Renal cortical epithelial cell (primary cell): ENCODE data around the gene DDX10. TPM values are rescaled to one million over a fixed set of nuclear protein-coding genes. Genes with fewer than 3 reads are reported as not detected.

Experiments
- DNase-seq: peaks from one replicate; pipeline ENCODE4 v3.0.0-alpha.2; 2011; ENCODE audit warnings: low read depth
- total RNA-seq: library from RNA; depleted of rRNA; stranded (reverse); fragments of >200 nt; gene quantifications from 2 replicates; pipeline ENCODE4 v1.2.3, GENCODE V29; 2014

DDX10 gene
- total RNA-seq, 1 donor from 2014 or later, result 29.4 TPM

- DNase-seq, result no peak
Measured at GRCh38 chr11:108871867-108872266, 207.0 kb downstream of the DDX10 start.

DNA sequence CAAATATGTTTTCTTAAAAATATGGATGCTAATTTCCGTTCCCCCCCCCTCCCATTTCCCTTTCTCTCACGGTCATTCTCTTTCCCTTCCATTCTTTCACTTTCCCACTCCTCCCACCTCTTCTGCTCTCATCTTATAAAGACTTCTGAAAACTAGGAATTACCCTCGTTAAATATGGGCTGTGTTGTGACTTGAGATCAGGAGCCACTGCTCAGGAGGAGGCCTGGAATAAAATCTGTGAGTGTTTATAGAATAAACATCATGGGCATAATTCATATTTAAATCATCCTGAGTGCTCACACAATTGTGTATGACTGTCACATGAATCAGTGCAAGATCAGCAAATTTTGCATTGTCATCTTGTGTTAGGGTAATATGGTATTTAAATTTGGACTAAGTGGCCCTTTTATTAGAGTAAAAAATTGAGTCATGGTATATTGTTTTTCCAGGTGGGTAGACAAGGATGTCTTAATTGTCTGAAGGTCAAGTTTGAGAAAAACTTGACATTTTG, 208.0 kb downstream of the DDX10 start:
- no peak for DNase-seq

DNA sequence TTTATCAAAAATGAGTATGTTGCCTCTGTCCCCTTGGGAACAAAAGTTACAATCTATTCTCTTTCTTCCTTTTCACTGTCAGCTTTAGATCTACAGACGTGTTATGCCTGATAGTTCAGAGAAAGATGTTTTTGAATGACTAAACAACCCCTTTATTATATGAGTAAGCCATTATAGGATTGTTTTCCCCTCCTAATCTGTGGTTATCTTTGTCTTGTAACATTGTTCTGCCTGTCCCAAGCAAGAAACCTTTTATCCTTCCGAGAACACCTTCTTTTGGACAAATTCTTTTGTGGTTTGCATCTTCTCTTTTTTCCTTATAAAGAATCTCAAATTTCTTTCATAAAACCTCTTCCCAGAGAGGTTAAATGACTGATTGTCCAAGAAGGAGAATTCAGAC, 208.4 kb downstream of the DDX10 start:
- DNase-seq, result no peak

GRCh38 chr11:108873941-108874340, 209.1 kb downstream of the DDX10 start:
- no peak for DNase-seq

DNA sequence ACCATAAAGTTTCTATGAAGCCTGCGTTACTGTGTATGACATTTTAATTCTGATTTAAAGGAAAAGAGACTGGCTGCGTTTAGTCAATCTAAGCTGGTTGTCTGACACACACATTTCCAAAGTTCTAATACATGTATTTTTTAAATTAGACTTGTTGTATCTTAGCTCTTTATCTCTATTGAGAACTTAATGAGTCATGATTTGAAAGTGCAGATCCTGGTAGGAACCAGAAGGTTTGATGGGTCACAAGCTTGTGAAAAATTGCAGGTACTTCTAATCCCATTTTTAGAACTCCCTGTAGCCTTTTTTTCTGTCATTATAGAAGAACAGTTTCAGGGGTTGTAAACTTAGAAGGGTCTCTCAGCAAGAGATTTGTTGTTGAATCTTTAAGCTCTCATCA, 210.3 kb downstream of the DDX10 start:
- no peak for DNase-seq

DNA sequence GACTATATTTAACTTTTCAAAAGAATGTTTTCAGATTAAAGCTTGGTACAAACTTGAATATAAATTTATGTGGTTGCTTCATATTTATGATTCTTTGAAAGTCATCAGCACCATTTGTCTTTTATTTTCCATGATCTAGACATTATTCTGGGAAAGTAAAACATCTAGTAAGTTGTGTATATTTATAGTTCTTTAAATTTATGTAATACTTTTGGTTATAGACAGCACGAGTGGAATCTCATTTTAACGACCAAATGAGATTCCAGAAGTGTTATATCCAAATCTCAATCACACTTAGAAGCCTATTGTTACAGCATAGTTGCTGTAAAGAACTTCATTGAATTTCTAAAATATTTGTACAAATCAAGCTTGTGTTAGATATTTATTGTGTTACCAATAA, 212.3 kb downstream of the DDX10 start:
- DNase-seq, result no peak

- no peak for DNase-seq
Measured at GRCh38 chr11:108880510-108880909, 215.6 kb downstream of the DDX10 start.

GRCh38 chr11:108881131-108881530, 216.3 kb downstream of the DDX10 start:
- no peak for DNase-seq

- DNase-seq, result no peak
Measured at GRCh38 chr11:108882211-108882831, 217.5 kb downstream of the DDX10 start.

DNA sequence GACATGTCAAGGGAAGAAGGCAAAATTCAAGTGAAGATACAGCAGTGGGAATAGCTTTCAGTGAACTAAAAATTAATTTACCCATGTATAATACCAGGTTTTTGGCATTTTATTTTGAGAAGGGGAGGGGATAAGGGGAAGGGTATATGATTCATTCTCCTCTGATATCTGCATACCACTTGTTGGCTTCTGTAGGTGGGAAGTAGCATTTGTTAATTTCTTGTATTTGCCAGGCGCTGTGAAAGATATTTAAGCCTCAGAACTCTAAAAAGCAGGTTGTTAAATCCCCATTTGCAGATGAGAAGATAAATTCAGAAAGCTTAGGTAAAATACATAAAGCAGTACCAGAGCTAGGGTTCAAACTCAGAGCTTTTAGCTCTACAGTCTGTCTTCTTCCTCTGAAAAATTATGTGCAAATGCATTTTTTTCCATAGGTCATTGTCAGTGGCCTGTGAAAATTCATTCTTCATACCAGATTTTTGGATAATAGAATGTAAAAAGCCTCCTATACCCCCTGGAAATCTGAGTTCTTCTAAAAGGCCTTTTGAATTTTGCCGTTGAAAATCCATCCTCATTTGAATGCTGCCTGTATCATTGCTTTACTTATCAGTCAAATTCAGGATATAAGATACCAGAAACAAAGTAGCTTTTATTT, 221.3 kb downstream of the DDX10 start:
- DNase-seq, result no peak

DNA sequence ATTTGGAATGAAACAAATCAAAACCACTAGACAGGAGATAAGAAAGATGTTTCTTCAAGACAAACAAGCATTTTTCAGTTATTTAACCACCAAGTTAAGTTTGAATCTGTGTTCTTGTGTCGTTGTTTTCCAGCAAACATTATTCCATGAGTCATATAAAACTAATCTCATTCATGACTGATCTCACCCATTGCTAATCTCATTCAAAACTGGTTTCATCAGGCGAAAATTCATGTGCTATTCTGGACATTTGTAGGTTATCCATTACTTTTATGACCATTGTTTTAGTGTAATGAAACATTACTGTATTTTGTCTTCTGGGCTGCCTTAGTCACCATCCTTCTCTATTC, 221.8 kb downstream of the DDX10 start:
- peak; percentile 83 for DNase-seq

GRCh38 chr11:108887436-108888238, 222.8 kb downstream of the DDX10 start:
- no peak for DNase-seq

GRCh38 chr11:108890482-108891105, 225.7 kb downstream of the DDX10 start:
- no peak for DNase-seq

DNA sequence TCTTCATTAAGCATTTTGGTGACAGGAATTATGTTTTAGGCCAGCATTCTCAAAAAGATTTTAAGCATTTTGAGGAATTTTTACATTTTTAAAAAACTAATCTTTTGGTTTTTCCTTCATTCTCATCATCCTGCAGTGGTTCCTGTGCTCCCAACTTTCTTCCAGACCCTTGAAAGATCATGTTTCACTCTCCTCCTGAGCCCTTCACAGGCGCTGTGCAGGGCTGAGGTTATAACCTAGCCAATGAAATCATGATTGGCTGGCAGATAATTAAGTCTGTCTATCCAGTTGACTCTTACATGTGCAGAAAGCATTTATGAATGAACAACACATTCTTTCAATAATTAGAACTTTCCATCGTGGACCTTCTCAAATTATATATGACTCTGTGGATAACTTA, 226.3 kb downstream of the DDX10 start:
- DNase-seq, result no peak

GRCh38 chr11:108891909-108892511, 227.1 kb downstream of the DDX10 start:
- no peak for DNase-seq

DNA sequence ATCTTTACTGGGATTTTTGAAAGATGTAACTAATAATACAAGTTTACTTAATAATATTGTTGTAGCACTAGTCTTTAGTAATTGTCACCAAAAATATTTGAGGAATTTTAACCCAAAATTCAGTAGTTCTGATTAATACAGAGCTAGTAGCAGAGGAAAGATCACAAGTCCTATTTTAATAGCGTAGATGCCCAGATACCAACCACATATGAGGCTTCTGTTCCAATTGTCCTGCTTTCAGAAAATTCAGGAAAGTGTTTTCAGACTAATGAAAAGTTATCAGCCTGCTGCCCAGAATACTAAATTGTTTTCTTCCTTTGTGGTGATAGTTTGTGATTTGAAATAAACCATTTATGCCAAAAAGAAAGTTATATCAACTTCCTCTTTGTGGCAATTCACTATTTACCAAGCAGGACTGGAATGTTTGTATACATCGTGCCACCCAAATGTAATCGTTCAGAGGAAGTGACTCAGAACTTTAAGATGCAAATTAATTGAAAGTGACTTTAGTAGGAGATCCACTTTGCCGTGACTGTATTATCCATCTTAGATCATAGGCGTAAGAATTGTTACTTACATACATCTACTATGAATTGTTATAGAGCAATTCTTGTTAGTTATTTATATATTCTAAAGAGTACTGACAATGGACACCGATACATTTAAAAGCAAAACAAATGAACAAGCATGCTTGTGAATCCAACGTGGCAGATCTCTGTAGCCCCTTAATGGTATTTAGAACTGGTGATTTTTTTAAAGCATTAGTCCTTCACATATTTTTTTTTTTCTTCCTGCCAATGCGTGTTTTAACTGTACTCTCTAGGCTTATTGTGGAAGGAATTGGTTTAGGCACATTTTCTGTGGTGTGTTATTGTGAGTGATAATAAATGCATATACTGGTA, 231.0 kb downstream of the DDX10 start:
- peak; percentile 54 for DNase-seq

DNA sequence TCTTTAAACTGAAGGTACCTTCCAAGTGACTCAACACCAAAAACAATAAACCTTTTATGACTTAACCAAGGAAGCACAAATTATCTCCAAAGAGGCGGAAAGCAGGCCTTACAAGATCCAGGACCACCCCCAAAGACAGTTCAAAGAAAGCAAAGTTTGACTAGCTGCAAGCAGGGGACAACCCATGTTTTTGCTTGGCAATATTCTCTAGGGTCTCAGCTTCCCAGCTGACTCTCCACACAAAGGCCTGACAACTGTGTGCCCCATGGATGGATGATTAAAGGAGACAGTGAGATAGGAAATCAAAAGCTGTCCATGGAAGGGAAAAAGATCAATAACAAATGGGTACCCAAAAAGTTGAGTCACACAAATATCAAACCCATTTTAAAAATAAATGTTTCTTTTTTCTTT, 232.2 kb downstream of the DDX10 start:
- peak; percentile 51 for DNase-seq

GRCh38 chr11:108897916-108898315, 233.0 kb downstream of the DDX10 start:
- no peak for DNase-seq

GRCh38 chr11:108901359-108901758, 236.5 kb downstream of the DDX10 start:
- DNase-seq, result no peak

DNA sequence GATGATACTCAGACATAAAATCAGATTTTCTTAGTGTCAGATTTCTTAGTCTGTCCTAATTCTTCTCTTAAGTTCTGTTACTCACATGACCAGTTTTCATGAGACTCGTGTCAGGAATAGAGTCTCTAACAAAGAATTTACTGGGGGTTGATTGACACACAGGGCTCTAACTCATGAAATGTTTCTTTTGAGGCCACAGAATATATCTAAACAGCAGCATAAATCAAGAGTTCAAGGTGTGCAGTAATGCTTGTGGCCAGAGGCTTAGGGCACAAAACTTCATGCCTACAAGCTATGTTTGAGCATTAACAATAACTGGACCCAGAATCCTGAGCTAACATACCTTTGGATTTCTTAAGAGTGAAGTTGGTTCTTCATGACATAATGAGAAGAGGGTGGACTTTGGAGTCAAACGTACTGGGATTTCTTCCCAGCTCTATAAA, 237.2 kb downstream of the DDX10 start:
- peak; percentile 61 for DNase-seq

DNA sequence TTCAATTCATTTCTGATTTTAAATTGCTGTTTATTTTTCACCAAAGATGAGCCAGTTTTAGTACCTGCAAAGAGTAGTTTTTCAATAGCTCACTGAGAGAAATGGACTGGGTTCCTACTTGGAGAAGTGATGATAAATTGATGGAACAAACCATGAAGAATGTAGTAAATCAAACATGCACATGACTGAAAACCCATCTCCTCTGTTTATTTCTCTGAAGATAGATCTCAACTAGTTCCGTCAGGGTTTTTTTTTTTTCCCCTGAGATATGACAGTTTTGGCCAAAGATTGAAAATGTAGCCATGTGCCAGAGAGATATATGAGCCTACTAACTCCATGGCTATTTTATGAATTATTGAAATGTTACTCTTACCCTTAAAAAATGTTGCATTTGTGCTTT, 239.6 kb downstream of the DDX10 start:
- no peak for DNase-seq
